Measurements from ENCODE around the gene SEC14L1.

The SEC14L1 gene

DNA sequence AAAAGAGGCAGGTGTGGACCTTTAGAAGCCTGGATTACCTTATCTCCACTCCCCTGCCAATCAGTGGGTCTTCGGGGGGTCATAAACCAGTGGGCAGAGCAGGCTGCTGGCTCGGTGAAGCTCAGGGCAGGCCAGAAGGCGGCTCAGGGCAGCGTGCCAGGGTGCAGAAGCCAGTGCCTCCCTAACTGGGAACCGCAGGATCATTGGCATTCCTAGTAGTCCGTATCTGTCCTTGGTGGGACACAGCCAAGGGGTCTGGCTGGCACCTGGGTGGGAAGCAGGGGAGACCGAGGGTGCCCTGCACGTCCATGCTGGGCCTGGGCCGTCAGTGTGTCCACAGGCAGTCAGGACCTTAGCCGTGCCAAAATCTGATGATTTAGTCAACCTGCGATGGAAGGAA is 76.8 kb downstream of the SEC14L1 start:
- no peak for DNase-seq

GRCh38 chr17:77218902-77219301 is 78.1 kb downstream of the SEC14L1 start:
- no peak for DNase-seq

DNA sequence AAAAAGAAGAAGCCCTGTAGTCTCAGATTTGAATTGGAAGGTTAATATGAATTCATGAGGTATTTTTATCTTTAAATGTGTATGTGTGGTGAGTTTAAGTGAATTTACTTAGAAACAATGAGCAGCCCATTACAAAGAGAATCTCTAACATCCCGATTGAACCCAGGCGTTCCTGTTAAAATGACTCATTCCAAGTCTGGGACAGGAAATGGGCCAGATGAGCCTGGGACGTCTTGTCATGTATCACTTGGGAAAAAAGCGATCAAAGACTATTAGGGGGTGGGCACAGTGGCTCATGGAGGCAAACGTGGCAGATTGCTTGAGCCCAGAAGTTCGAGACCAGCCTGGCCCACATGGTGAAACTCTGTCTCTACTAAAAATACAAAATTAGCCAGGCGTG is 81.6 kb downstream of the SEC14L1 start:
- DNase-seq, result no peak

GRCh38 chr17:77223642-77224420 is 83.1 kb downstream of the SEC14L1 start:
- no peak for DNase-seq

DNA sequence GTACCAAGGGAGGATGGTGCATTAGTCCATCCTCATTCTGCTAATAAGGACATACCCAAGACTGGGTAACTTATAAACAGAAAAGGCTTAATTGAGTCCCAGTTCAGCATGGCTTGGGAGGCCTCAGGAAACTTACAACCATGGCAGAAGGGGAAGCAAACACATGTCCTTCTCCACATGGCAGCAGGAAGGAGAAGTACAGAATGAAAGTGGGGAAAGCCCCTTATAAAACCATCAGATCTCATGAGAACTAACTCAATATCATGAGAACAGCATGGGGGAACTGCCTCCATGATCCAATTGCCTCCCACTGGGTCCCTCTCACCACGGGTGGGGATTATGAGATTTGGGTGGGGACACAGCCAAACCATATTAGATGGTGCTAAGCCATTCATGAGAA is 84.5 kb downstream of the SEC14L1 start:
- DNase-seq, result no peak

DNA sequence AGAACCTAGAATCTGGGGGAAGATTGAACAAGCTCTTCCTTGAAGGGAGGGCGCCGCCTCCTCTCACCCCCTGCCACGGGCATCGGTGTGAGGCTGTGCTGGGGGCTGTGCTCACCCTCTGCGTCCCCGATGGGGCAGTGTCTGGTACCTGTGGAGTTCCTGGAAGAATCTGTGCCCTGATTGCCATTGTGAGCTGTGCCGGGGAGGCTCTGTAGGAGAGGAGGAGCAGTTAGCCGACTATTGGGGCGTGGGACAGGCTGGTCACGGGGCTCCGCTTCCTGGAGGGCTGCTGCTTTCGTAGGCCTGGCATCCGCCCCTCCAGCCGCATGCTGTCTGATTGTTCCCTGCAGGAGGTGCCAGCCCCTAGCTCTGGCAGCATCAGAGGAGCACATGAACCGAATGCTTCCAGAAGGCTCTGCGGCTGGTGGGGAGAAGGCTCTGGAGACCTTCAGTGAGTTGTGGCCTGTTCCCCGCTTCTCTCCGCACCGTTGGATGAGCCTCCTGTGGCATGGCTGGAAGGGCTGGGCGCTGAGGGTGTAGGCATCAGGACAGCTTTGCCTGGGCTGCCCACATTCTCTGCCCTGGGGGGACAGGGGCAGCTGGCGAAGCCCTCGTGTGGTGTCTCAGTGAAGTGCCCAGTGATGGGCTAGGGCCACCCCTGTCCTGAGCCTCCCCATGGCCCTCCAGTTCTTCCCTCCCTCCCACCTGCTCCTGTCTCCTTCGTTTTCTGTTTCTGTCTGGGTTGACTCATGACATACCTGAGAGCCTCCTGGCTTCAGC is 86.9 kb downstream of the SEC14L1 start:
- no peak for DNase-seq

DNA sequence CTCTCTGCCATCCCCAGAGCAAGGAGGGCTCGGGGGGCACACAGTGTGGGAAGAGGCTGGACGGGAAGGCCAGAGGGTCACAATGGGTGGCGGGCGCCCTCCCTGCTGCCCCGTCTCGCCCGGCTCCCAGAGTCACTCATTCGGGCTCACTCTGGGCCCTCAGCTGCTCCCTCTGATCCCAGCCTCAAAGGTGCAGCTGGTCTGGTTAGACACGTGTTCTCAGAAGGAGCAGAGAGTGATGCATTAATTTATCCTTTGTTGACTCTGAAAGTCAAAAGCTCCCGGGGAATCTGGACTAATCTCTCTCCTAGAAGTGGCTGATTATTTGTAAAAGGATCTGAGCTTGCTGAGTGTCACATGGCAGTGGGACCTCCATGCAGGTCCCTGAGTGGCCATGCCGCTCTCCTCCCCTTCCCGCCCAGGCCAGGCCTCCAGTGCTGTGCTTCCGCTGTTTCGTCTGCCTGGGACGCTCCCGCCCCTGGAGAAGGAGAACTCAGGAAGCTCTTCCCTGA is 87.5 kb downstream of the SEC14L1 start:
- DNase-seq, result no peak

DNA sequence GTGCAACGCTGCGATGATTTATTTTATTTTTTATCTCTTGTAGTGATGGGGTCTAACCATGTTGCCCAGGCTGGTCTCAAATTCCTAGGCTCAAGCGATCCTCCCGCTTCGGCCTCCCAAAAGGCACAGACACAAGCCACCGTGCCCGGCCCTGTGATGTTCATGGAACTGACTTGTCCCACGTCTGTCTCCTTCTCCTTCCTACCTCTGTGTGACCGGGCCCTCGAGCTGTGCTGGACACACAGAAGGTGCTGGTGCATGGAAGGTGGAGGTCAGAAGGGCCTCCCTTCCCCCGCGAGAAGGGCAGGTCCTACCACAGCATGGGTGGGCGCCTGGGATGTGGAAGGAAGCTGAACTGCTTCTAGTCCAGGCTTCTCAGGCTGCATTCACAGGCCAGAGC is 88.0 kb downstream of the SEC14L1 start:
- no peak for DNase-seq

GRCh38 chr17:77229786-77230435 is 89.1 kb downstream of the SEC14L1 start:
- no peak for DNase-seq

- DNase-seq, result no peak
Measured at GRCh38 chr17:77230436-77230830, 89.7 kb downstream of the SEC14L1 start.

- DNase-seq, result no peak
Measured at GRCh38 chr17:77231076-77231871, 90.5 kb downstream of the SEC14L1 start.

- no peak for DNase-seq
Measured at GRCh38 chr17:77233127-77233526, 92.4 kb downstream of the SEC14L1 start.

DNA sequence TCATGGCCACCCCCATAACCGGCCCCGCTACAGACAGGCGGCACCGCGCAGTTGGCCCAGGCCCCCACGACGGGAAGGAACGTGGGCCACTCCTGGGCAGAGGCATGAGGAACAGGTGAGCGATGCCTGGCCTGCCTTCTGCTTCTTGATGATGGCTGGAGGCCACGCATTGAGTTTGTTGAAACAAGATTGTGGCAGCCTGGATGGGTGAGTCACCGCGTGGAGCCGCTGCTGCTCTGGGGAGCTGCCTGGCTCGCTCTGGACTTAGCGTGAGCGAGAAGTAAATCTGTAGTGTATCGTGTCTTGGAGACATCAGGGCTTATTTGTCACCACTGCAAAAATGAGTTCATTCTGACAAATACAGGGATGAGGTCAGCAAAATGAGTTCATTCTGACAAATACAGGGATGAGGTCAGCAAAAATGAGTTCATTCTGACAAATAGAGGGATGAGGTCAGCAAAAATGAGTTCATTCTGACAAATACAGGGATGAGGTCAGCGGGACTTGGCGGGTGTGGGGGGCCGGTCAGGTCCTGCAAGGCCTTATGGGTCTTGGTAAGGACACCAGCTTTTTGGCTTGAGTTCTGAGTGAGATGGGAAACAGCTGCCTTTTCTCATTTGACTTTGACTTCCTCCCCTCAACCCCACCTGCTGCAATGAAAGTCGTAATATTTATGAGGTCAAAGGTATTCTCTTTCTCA is 93.0 kb downstream of the SEC14L1 start:
- no peak for DNase-seq

GRCh38 chr17:77234695-77235094 is 93.9 kb downstream of the SEC14L1 start:
- DNase-seq, result no peak

GRCh38 chr17:77235370-77235941 is 94.7 kb downstream of the SEC14L1 start:
- no peak for DNase-seq

DNA sequence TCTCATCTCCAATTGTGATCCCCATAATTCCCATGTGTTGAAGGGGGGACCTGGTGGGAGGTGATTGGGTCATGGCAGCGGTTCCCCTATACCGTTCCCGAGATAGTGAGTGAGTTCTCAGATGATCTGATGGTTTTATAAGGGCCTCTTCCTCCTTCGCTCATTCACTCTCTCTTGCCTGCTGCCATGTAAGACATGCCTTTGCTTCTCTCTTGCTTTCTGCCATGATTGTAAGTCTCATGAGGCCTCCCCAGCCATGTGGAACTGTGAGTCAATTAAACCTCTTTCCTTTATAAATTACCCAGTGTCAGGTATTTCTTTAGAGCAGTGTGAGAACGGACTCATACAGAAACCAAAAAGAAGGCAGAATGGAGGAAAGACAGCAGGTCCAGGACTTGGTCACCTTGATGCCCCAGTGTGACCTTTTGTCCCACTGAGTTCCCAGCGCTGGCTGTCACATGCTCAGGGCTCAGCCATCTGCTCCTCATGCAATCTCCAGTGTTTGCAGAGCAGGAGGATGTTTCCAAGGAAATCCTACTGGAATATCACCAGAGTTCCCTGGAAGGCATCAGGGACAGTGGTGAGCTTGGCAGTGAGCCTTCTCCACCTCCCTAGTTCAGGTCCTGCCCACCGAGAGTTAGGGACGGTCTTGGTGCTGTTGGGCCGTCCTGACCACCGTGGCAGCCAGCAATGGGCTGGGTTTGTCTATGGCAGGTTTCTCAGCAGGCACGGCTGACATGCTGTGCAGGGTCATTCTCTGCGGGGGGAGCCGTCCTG is 96.7 kb downstream of the SEC14L1 start:
- DNase-seq, result no peak

DNA sequence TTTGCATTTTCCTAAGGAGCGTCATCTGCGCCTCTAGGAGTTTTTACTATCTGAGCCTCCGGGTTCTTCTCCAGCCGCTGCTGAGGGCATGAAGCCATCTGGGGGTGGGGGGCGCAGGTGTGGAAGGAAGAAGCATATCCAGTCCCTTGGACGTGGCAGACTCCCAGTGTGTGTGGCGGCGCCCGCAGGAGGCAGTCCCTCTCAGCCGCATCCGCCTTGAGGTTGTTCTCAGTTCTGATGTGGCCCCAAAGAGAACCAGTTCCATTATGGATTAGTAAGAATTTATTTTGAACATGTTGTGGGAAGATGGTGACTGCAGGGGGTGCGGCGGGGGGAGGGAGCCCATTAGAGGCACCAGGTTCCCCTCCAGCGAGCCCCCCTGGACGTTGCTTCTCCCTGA is 100.2 kb downstream of the SEC14L1 start:
- no peak for DNase-seq

- no peak for DNase-seq
Measured at GRCh38 chr17:77242118-77242851, 101.5 kb downstream of the SEC14L1 start.

GRCh38 chr17:77245162-77245926 is 104.6 kb downstream of the SEC14L1 start:
- DNase-seq, result no peak

Measured in NCI-H446 treated with DMSO at 0.1 percent for 48 hours (cell line).